Measurements from ENCODE around the gene TEX14. TPM values are rescaled to one million over a fixed set of nuclear protein-coding genes. Genes with fewer than 3 reads are reported as not detected.

The TEX14 gene
- total and polyA plus RNA-seq, 9 donors: 2.1 to 5.1 (median 4.1) TPM

GRCh38 chr17:58630883-58631522 lies 60.8 kb downstream of the TEX14 start:
- H3K4me1 ChIP-seq (ENCODE audit: control insufficient read depth, insufficient read depth, low read length): peaks cover 8% of the 10 kb centered on the region
- peak overlapping the region; percentile 84 for H3K27ac ChIP-seq (ENCODE audit: low read length)
- H3K4me3 ChIP-seq (ENCODE audit: low read length): no peak overlapping the region
- no peak for DNase-seq
- H3K36me3 ChIP-seq (ENCODE audit: control insufficient read depth, insufficient read depth, low read length): no peaks in the 10 kb centered on the region
- H3K9me3 ChIP-seq (replicated peaks; ENCODE audit: control insufficient read depth, low read depth, low read length): no peaks in the 10 kb centered on the region
- H3K27me3 ChIP-seq (ENCODE audit: control insufficient read depth, insufficient read depth, low read length): no peaks in the 10 kb centered on the region
- 17% methylated on average over 4 of the region's 10 CpGs for WGBS (ENCODE audit: insufficient coverage)

GRCh38 chr17:58626905-58627304 lies 64.9 kb downstream of the TEX14 start:
- Histone ChIP-seq H3K4me1 (ENCODE audit: control insufficient read depth, insufficient read depth, low read length) (peaks cover 4% of the 10 kb centered on the region), H3K27me3 (ENCODE audit: control insufficient read depth, insufficient read depth, low read length) (no peaks in the 10 kb centered on the region), H3K27ac (ENCODE audit: low read length) (no peak overlapping the region), H3K4me3 (ENCODE audit: low read length) (no peak overlapping the region), H3K9me3 (replicated peaks; ENCODE audit: control insufficient read depth, low read depth, low read length) (no peaks in the 10 kb centered on the region), H3K36me3 (ENCODE audit: control insufficient read depth, insufficient read depth, low read length) (no peaks in the 10 kb centered on the region)
- no CpG with 5 or more reads among the region's 1 CpG for WGBS (ENCODE audit: insufficient coverage)
- peak; percentile 46 for DNase-seq

- WGBS (ENCODE audit: insufficient coverage): no CpG with 5 or more reads among the region's 1 CpG
Observed at GRCh38 chr17:58624751-58625150, 67.1 kb downstream of the TEX14 start.

GRCh38 chr17:58621174-58621573 lies 70.7 kb downstream of the TEX14 start:
- Histone ChIP-seq H3K9me3 (replicated peaks; ENCODE audit: control insufficient read depth, low read depth, low read length) (no peaks in the 10 kb centered on the region), H3K27ac (ENCODE audit: low read length) (no peak overlapping the region), H3K36me3 (ENCODE audit: control insufficient read depth, insufficient read depth, low read length) (no peaks in the 10 kb centered on the region), H3K4me3 (ENCODE audit: low read length) (no peak overlapping the region), H3K27me3 (ENCODE audit: control insufficient read depth, insufficient read depth, low read length) (no peaks in the 10 kb centered on the region), H3K4me1 (ENCODE audit: control insufficient read depth, insufficient read depth, low read length) (no peaks in the 10 kb centered on the region)
- WGBS (ENCODE audit: insufficient coverage): 40% methylated on average over 2 of the region's 3 CpGs
- DNase-seq: no peak

More at GRCh38 chr17:58624751-58625150, 67.1 kb downstream of the TEX14 start:
- no peaks in the 10 kb centered on the region for H3K27me3 ChIP-seq (ENCODE audit: control insufficient read depth, insufficient read depth, low read length)
- no peaks in the 10 kb centered on the region for H3K36me3 ChIP-seq (ENCODE audit: control insufficient read depth, insufficient read depth, low read length)
- no peaks in the 10 kb centered on the region for H3K9me3 ChIP-seq (replicated peaks; ENCODE audit: control insufficient read depth, low read depth, low read length)
- no peaks in the 10 kb centered on the region for H3K4me1 ChIP-seq (ENCODE audit: control insufficient read depth, insufficient read depth, low read length)
- H3K4me3 ChIP-seq (ENCODE audit: low read length): no peak overlapping the region
- DNase-seq: no peak
- H3K27ac ChIP-seq (ENCODE audit: low read length): no peak overlapping the region

GRCh38 chr17:58618336-58618735 lies 73.5 kb downstream of the TEX14 start:
- no peak overlapping the region for H3K27ac ChIP-seq (ENCODE audit: low read length)
- H3K36me3 ChIP-seq (ENCODE audit: control insufficient read depth, insufficient read depth, low read length): no peaks in the 10 kb centered on the region
- WGBS (ENCODE audit: insufficient coverage): 67% methylated on average over 1 of the region's 2 CpGs
- no peak for DNase-seq
- no peak overlapping the region for H3K4me3 ChIP-seq (ENCODE audit: low read length)
- H3K27me3 ChIP-seq (ENCODE audit: control insufficient read depth, insufficient read depth, low read length): no peaks in the 10 kb centered on the region
- no peaks in the 10 kb centered on the region for H3K4me1 ChIP-seq (ENCODE audit: control insufficient read depth, insufficient read depth, low read length)
- H3K9me3 ChIP-seq (replicated peaks; ENCODE audit: control insufficient read depth, low read depth, low read length): no peaks in the 10 kb centered on the region

GRCh38 chr17:58617563-58617962 lies 74.3 kb downstream of the TEX14 start:
- DNase-seq: no peak
- H3K4me1 ChIP-seq (ENCODE audit: control insufficient read depth, insufficient read depth, low read length): no peaks in the 10 kb centered on the region
- no peak overlapping the region for H3K4me3 ChIP-seq (ENCODE audit: low read length)
- no peaks in the 10 kb centered on the region for H3K36me3 ChIP-seq (ENCODE audit: control insufficient read depth, insufficient read depth, low read length)
- 47% methylated on average over 2 of the region's 3 CpGs for WGBS (ENCODE audit: insufficient coverage)
- H3K9me3 ChIP-seq (replicated peaks; ENCODE audit: control insufficient read depth, low read depth, low read length): no peaks in the 10 kb centered on the region
- H3K27me3 ChIP-seq (ENCODE audit: control insufficient read depth, insufficient read depth, low read length): no peaks in the 10 kb centered on the region
- no peak overlapping the region for H3K27ac ChIP-seq (ENCODE audit: low read length)

GRCh38 chr17:58615768-58616659 lies 75.8 kb downstream of the TEX14 start:
- Histone ChIP-seq H3K27ac (ENCODE audit: low read length) (no peak overlapping the region), H3K36me3 (ENCODE audit: control insufficient read depth, insufficient read depth, low read length) (no peaks in the 10 kb centered on the region), H3K27me3 (ENCODE audit: control insufficient read depth, insufficient read depth, low read length) (no peaks in the 10 kb centered on the region), H3K4me3 (ENCODE audit: low read length) (no peak overlapping the region), H3K4me1 (ENCODE audit: control insufficient read depth, insufficient read depth, low read length) (no peaks in the 10 kb centered on the region), H3K9me3 (replicated peaks; ENCODE audit: control insufficient read depth, low read depth, low read length) (no peaks in the 10 kb centered on the region)
- 84% methylated on average over 2 of the region's 5 CpGs for WGBS (ENCODE audit: insufficient coverage)
- DNase-seq: no peak

DNA sequence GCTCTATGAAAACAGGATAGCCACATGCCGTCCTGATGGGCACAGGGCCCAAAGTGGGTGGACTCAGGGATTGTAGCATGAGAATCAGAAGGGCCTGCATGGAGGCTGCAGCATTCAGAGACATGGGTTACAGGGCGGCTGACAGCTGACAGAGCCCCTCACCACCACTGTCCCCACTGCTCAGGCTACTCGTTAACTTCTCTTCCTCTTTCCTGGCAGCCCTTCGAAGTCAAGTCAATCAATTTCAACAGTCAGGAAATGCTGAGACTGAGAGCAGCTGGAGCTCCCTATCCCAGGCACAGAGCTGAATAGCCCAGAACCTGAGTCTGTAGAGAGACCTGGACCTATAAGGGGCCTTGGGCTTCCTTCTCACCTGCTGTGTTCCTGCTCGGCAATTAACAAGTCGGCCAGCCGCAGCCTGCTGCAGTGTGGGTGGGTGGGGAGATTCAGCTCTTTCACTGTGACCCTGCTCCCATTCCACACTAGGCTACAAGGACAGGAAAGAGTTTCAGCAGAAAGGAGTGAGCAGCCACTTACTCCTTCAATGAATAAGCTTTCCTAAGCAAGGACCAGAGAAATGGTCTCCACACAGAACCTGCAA lies 76.9 kb downstream of the TEX14 start:
- peak; percentile 8 for DNase-seq
- no peaks in the 10 kb centered on the region for H3K9me3 ChIP-seq (replicated peaks; ENCODE audit: control insufficient read depth, low read depth, low read length)
- H3K4me1 ChIP-seq (ENCODE audit: control insufficient read depth, insufficient read depth, low read length): no peaks in the 10 kb centered on the region
- no peaks in the 10 kb centered on the region for H3K27me3 ChIP-seq (ENCODE audit: control insufficient read depth, insufficient read depth, low read length)
- 37% methylated on average over 4 of the region's 7 CpGs for WGBS (ENCODE audit: insufficient coverage)
- no peak overlapping the region for H3K27ac ChIP-seq (ENCODE audit: low read length)
- no peak overlapping the region for H3K4me3 ChIP-seq (ENCODE audit: low read length)
- no peaks in the 10 kb centered on the region for H3K36me3 ChIP-seq (ENCODE audit: control insufficient read depth, insufficient read depth, low read length)

- no peak for DNase-seq
- Histone ChIP-seq H3K4me3 (ENCODE audit: low read length) (no peak overlapping the region), H3K27me3 (ENCODE audit: control insufficient read depth, insufficient read depth, low read length) (no peaks in the 10 kb centered on the region), H3K27ac (ENCODE audit: low read length) (no peak overlapping the region), H3K36me3 (ENCODE audit: control insufficient read depth, insufficient read depth, low read length) (no peaks in the 10 kb centered on the region), H3K4me1 (ENCODE audit: control insufficient read depth, insufficient read depth, low read length) (no peaks in the 10 kb centered on the region), H3K9me3 (replicated peaks; ENCODE audit: control insufficient read depth, low read depth, low read length) (no peaks in the 10 kb centered on the region)
- 85% methylated on average over 2 of the region's 4 CpGs for WGBS (ENCODE audit: insufficient coverage)
Observed at GRCh38 chr17:58611331-58611730, 80.5 kb downstream of the TEX14 start.

GRCh38 chr17:58606934-58607333 lies 84.9 kb downstream of the TEX14 start:
- H3K4me3 ChIP-seq (ENCODE audit: low read length): no peak overlapping the region
- WGBS (ENCODE audit: insufficient coverage): 90% methylated on average over 1 of the region's 4 CpGs
- H3K27me3 ChIP-seq (ENCODE audit: control insufficient read depth, insufficient read depth, low read length): no peaks in the 10 kb centered on the region
- H3K9me3 ChIP-seq (replicated peaks; ENCODE audit: control insufficient read depth, low read depth, low read length): no peaks in the 10 kb centered on the region
- H3K27ac ChIP-seq (ENCODE audit: low read length): no peak overlapping the region
- no peaks in the 10 kb centered on the region for H3K4me1 ChIP-seq (ENCODE audit: control insufficient read depth, insufficient read depth, low read length)
- DNase-seq: no peak
- H3K36me3 ChIP-seq (ENCODE audit: control insufficient read depth, insufficient read depth, low read length): no peaks in the 10 kb centered on the region

Measured in muscle of leg (tissue), 11 donors.